ENCODE results near the gene GBA2. TPM values are rescaled to one million over a fixed set of nuclear protein-coding genes. Genes with fewer than 3 reads are reported as not detected.

GBA2 gene
- total RNA-seq, 6 experiments from 2014 or later: 29.5 to 53.7 (median 35.2) TPM

- Histone ChIP-seq H3K27ac (no peak overlapping the region), H3K27me3 (no peaks in the 10 kb centered on the region), H3K4me3 (no peak overlapping the region), H3K9me3 (no peaks in the 10 kb centered on the region), H3K4me1 (no peaks in the 10 kb centered on the region), H3K36me3 (peaks cover 52 to 98% (median 75%) of the 10 kb centered on the region in 4 donors)
- ATAC-seq: no peak
- no CpG with 5 or more reads among the region's 7 CpGs for WGBS (ENCODE audit: insufficient coverage, low coverage, low lambda C conversion rate, missing lambda C conversion rate)
- intact Hi-C loops (cut with DNase I): no loop called here
- no peak for DNase-seq
- TF ChIP-seq POLR2A (IDR thresholded peaks at IDR 0.05) (no peak), CTCF (IDR thresholded peaks at IDR 0.05) (no peak)
Observed at GRCh38 chr9:35705836-35706430, 43.1 kb downstream of the GBA2 start.

- peaks cover 55 to 98% (median 75%) of the 10 kb centered on the region in 4 donors for H3K36me3 ChIP-seq
- no peak overlapping the region for H3K27ac ChIP-seq
- no peaks in the 10 kb centered on the region for H3K4me1 ChIP-seq
- no peaks in the 10 kb centered on the region for H3K27me3 ChIP-seq
- intact Hi-C loops (cut with DNase I): no loop called here
- DNase-seq: no peak
- H3K4me3 ChIP-seq: no peak overlapping the region
- no CpG with 5 or more reads among the region's 8 CpGs for whole genome bisulfite sequencing (ENCODE audit: insufficient coverage, low coverage, low lambda C conversion rate, missing lambda C conversion rate)
- TF ChIP-seq CTCF (IDR thresholded peaks at IDR 0.05) (no peak), POLR2A (IDR thresholded peaks at IDR 0.05) (no peak)
- H3K9me3 ChIP-seq: no peaks in the 10 kb centered on the region
- ATAC-seq: peak in 1 of 4 donors; percentile 8
Observed at GRCh38 chr9:35705372-35705771, 43.7 kb downstream of the GBA2 start.

- Histone ChIP-seq H3K4me1 (no peaks in the 10 kb centered on the region), H3K27me3 (no peaks in the 10 kb centered on the region), H3K9me3 (no peaks in the 10 kb centered on the region), H3K4me3 (no peak overlapping the region), H3K36me3 (peaks cover 60 to 100% (median 82%) of the 10 kb centered on the region in 4 donors), H3K27ac (no peak overlapping the region)
- 94% methylated on average over 11 of the region's 26 CpGs for WGBS (ENCODE audit: insufficient coverage, low coverage, low lambda C conversion rate, missing lambda C conversion rate)
- intact Hi-C loops (cut with DNase I): no loop called here
- ATAC-seq (peak in 1 of 4 donors; percentile 12), DNase-seq (no peak)
- TF ChIP-seq CTCF (IDR thresholded peaks at IDR 0.05): no peak
Observed at GRCh38 chr9:35703906-35704672, 44.9 kb downstream of the GBA2 start.

- Histone ChIP-seq H3K4me1 (no peaks in the 10 kb centered on the region), H3K27ac (no peak overlapping the region), H3K36me3 (peaks cover 63 to 100% (median 81%) of the 10 kb centered on the region in 4 donors), H3K27me3 (no peaks in the 10 kb centered on the region), H3K4me3 (no peak overlapping the region), H3K9me3 (no peaks in the 10 kb centered on the region)
- TF ChIP-seq POLR2A (IDR thresholded peaks at IDR 0.05) (no peak), CTCF (IDR thresholded peaks at IDR 0.05) (no peak)
- ATAC-seq (no peak), DNase-seq (no peak)
- over 99% methylated on average over 7 of the region's 7 CpGs for WGBS (ENCODE audit: insufficient coverage, low coverage, low lambda C conversion rate, missing lambda C conversion rate)
- intact Hi-C loops (cut with DNase I): no loop called here
Observed at GRCh38 chr9:35702696-35703095, 46.3 kb downstream of the GBA2 start.

All from right lobe of liver (tissue), 6 donors.